Gastroesophageal sphincter (tissue), 3 donors: ENCODE measurements around the gene ITGB2.

Experiments used
- POLR2A ChIP-seq, 2 donors: fragments of 450-650 bp; IDR thresholded peaks; one replicate each; pipeline ENCODE4 v1.6.1; 2017; ENCODE audit warnings: antibody characterized with exemption in 2 of 2, mild to moderate bottlenecking in 2 of 2, moderate library complexity in 1 of 2
- TF ChIP-seq, protein P1 (sequence below), 4 experiments: fragments of 200-600 bp in 2 of 4; fragments of 450-650 bp in 2 of 4; sonication (generic) in 1 of 4; IDR thresholded peaks; one replicate each; pipeline ENCODE4 v1.5.1; 2017 to 2019; ENCODE audit warnings: antibody characterized with exemption in 4 of 4, mild to moderate bottlenecking in 2 of 4, moderate library complexity in 2 of 4

DNA sequence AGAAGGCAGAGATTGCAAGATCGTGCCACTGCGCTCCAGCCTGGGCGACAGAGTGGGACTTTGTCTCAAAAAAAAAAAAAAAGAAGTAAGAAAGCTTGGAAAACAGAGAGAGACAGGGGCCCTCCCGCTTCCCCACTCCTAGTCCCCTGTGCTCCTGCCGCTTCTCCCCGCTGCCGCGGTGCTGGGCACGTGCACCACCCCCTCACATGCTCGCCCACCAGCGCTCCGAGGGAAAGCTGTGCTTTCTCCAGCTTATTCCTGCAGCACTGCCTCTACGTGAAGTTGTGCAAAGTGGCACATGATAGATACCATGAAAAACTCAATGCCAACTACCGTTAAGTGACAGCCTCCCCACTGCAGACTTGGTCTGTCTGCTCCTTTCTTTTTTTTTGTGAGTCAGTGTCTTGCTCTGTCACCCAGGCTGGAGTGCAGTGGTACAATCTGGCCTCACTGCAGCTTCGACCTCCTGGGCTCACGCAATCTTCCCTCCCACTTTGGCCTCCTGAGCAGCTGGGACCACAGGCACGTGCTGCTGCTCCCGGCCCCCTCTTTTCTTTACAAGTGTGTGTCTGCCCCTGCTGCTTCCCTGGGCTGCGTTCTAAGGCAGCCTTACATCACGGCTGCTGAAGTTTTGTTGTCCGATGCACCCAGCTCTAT lies 34.6 kb upstream of the ITGB2 start:
- TF ChIP-seq, protein P1, sequence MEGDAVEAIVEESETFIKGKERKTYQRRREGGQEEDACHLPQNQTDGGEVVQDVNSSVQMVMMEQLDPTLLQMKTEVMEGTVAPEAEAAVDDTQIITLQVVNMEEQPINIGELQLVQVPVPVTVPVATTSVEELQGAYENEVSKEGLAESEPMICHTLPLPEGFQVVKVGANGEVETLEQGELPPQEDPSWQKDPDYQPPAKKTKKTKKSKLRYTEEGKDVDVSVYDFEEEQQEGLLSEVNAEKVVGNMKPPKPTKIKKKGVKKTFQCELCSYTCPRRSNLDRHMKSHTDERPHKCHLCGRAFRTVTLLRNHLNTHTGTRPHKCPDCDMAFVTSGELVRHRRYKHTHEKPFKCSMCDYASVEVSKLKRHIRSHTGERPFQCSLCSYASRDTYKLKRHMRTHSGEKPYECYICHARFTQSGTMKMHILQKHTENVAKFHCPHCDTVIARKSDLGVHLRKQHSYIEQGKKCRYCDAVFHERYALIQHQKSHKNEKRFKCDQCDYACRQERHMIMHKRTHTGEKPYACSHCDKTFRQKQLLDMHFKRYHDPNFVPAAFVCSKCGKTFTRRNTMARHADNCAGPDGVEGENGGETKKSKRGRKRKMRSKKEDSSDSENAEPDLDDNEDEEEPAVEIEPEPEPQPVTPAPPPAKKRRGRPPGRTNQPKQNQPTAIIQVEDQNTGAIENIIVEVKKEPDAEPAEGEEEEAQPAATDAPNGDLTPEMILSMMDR (IDR thresholded peaks at IDR 0.05): no peak
- TF ChIP-seq POLR2A (IDR thresholded peaks at IDR 0.05): no peak
